ENCODE measurements around the gene CD27. TPM values are rescaled to one million over a fixed set of nuclear protein-coding genes. Genes with fewer than 3 reads are reported as not detected.

CD27 gene
- total RNA-seq, 4 donors from 2014 or later: 0.44 to 1.7 TPM; not detected in 2

DNA sequence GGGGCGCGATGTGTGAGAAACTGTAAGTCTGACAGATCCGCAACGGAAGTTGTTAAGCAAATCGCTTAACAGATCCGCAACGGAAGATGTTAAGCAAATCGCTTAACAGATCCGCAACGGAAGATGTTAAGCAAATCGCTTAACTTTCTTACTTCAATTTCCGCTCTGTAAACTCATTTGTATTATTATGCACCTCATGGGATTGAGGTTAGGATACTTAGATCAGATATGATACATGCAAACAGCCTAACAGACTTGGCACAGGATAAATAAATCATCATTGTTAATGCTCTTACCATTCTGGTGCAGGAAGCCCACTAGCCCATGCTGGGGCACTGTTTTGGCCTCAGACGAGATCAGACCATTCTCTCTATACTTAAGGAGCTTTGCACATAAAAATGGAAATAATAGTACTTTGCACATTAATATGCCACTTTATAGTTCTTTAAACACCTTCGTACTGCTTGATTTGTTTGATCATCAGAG, 49.5 kb downstream of the CD27 start:
- TF ChIP-seq, protein P1, sequence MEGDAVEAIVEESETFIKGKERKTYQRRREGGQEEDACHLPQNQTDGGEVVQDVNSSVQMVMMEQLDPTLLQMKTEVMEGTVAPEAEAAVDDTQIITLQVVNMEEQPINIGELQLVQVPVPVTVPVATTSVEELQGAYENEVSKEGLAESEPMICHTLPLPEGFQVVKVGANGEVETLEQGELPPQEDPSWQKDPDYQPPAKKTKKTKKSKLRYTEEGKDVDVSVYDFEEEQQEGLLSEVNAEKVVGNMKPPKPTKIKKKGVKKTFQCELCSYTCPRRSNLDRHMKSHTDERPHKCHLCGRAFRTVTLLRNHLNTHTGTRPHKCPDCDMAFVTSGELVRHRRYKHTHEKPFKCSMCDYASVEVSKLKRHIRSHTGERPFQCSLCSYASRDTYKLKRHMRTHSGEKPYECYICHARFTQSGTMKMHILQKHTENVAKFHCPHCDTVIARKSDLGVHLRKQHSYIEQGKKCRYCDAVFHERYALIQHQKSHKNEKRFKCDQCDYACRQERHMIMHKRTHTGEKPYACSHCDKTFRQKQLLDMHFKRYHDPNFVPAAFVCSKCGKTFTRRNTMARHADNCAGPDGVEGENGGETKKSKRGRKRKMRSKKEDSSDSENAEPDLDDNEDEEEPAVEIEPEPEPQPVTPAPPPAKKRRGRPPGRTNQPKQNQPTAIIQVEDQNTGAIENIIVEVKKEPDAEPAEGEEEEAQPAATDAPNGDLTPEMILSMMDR (IDR thresholded peaks at IDR 0.05; ENCODE audit: low read depth): no peak

DNA sequence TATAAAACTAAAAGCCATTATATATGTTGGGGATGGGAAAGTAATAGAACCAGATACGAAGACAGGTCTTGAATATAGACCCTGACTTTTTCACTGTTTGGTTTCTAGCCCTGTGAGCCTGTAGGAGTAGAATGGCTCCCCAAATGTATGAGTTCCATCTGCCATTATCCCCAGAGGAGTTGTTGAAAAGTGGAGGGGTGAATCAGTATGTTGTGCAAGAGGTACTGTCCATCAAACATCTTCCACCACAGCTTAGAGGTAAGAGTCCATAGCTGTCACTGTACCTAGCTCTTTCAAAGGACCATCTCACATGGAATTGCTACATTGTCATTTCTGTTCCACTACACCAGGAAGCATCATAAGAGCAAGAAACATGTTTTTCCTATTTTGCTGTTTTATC, 50.2 kb downstream of the CD27 start:
- TF ChIP-seq, protein P1 (IDR thresholded peaks at IDR 0.05; ENCODE audit: low read depth): no peak

DNA sequence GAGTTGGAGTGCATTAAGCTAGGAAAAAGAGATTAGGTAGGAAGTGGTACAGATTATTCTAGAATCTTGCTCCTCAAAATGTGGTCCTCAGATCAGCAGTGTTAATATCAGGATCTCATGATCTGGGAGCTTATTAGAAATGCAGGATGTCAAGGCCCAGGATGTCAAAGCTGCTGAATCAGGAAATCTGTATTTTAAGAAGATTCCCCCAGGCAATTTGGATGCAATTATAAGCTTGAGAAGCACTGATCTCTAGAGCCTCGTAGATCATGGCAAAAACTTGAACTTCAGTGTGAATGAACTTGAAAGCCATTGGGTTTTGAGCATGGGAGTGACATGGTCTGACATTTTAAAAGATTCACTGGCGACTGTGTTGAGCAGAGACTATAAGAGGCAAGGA, 55.7 kb downstream of the CD27 start:
- TF ChIP-seq, protein P1 (IDR thresholded peaks at IDR 0.05; ENCODE audit: low read depth): no peak

Other genes starting within 250 kb of the CD27 start
- 100 to 1,000 TPM in 2 of 4 donors, 10 to 100 TPM in 2; 48.6 to 337 (median 129) TPM for gene CD9, start 244.6 kb upstream of the CD27 start, total RNA-seq
- gene PLEKHG6, start 134.3 kb upstream of the CD27 start, total RNA-seq: 100 to 1,000 TPM in 1 of 4 donors, 10 to 100 TPM in 2, 1 to 10 TPM in 1; 6.8 to 111 (median 49.4) TPM
- gene TNFRSF1A, start 102.9 kb upstream of the CD27 start, total RNA-seq: 100 to 1,000 TPM; 207 to 269 (median 239) TPM
- 1 to 10 TPM; 3.4 to 5.8 (median 4.1) TPM for gene SCNN1A, start 69.4 kb upstream of the CD27 start, total RNA-seq
- 100 to 1,000 TPM in 1 of 4 donors, 10 to 100 TPM in 3; 73.1 to 157 (median 80.2) TPM for gene LTBR, start 60.8 kb upstream of the CD27 start, total RNA-seq
- gene TAPBPL, start 7.1 kb downstream of the CD27 start, total RNA-seq: 10 to 100 TPM; 17.3 to 26.3 (median 23.4) TPM
- 10 to 100 TPM in 1 of 4 donors, 1 to 10 TPM in 2, under 1 TPM in 1; 0.82 to 12.8 (median 5.0) TPM for gene VAMP1, start 25.7 kb downstream of the CD27 start, total RNA-seq
- gene MRPL51, start 48.3 kb downstream of the CD27 start, total RNA-seq: 10 to 100 TPM; 65.6 to 99.1 (median 68.2) TPM
- gene NCAPD2, start 49.1 kb downstream of the CD27 start, total RNA-seq: 10 to 100 TPM; 10.8 to 25.2 (median 16.9) TPM
- gene GAPDH, start 89.6 kb downstream of the CD27 start, total RNA-seq: 1,000 to 10,000 TPM in 2 of 4 donors, 100 to 1,000 TPM in 2; 850 to 1,788 (median 1,222) TPM
- 10 to 100 TPM in 3 of 4 donors, 1 to 10 TPM in 1; 8.8 to 33.3 (median 27.9) TPM for gene IFFO1, start 111.1 kb downstream of the CD27 start, total RNA-seq
- 10 to 100 TPM; 15.1 to 47.8 (median 23.7) TPM for gene NOP2, start 123.3 kb downstream of the CD27 start, total RNA-seq
- gene CHD4, start 162.4 kb downstream of the CD27 start, total RNA-seq: 100 to 1,000 TPM; 130 to 216 (median 158) TPM
- gene LPAR5, start 191.0 kb downstream of the CD27 start, total RNA-seq: 1 to 10 TPM in 3 of 4 donors, under 1 TPM in 1; 0.82 to 4.0 (median 2.3) TPM
- 1 to 10 TPM in 3 of 4 donors, not detected in 1; 2.4 to 4.9 (median 2.4) TPM for gene ACRBP, start 202.5 kb downstream of the CD27 start, total RNA-seq
- 10 to 100 TPM; 13.4 to 52.9 (median 41.4) TPM for gene ING4, start 218.2 kb downstream of the CD27 start, total RNA-seq
- gene ZNF384, start 244.4 kb downstream of the CD27 start, total RNA-seq: 10 to 100 TPM; 21.8 to 34.9 (median 25.4) TPM

All from subcutaneous adipose tissue (tissue), 4 donors.